GM23248 (cell line): ENCODE data around the gene IQCN. TPM values are rescaled to one million over a fixed set of nuclear protein-coding genes. Genes with fewer than 3 reads are reported as not detected.

ENCODE experiments used
- DNase-seq: peaks from one replicate; pipeline ENCODE4 v3.0.0-alpha.2; 2015
- H2AFZ ChIP-seq: fragments of 200-600 bp; sonication (generic); 2 replicates; pipeline ENCODE4 v1.6.1; 2016; ENCODE audit warnings: antibody characterized with exemption
- H3F3A ChIP-seq: fragments of 200-600 bp; sonication (generic); 2 replicates; pipeline ENCODE4 v1.6.1; 2016; ENCODE audit warnings: mild to moderate bottlenecking, antibody characterized with exemption, mixed run types; ENCODE audit not compliant: insufficient read depth
- H3K27ac ChIP-seq: fragments of 200-600 bp; sonication (generic); 2 replicates; pipeline ENCODE4 v1.5.1; 2016; ENCODE audit warnings: mild to moderate bottlenecking
- H3K27me3 ChIP-seq: fragments of 200-600 bp; sonication (generic); replicated peaks from 2 replicates; pipeline ENCODE4 v1.6.1; 2016; ENCODE audit warnings: mild to moderate bottlenecking; ENCODE audit not compliant: insufficient read depth
- H3K36me3 ChIP-seq: fragments of 200-600 bp; sonication (generic); 2 replicates; pipeline ENCODE4 v1.6.1; 2016; ENCODE audit warnings: low read depth, mild to moderate bottlenecking
- H3K4me1 ChIP-seq: fragments of 200-600 bp; sonication (generic); 2 replicates; pipeline ENCODE4 v1.6.1; 2016; ENCODE audit warnings: mild to moderate bottlenecking; ENCODE audit not compliant: insufficient read depth
- H3K4me2 ChIP-seq: fragments of 200-600 bp; sonication (generic); one replicate; pipeline ENCODE4 v1.6.1; 2016; ENCODE audit warnings: mild to moderate bottlenecking; ENCODE audit not compliant: unreplicated experiment
- H3K4me3 ChIP-seq: fragments of 200-600 bp; sonication (generic); 2 replicates; pipeline ENCODE4 v1.5.1; 2016; ENCODE audit warnings: mild to moderate bottlenecking
- H3K79me2 ChIP-seq: fragments of 200-600 bp; sonication (generic); 2 replicates; pipeline ENCODE4 v1.6.1; 2016; ENCODE audit warnings: mild to moderate bottlenecking; ENCODE audit not compliant: insufficient read depth
- H3K9ac ChIP-seq: fragments of 200-600 bp; sonication (generic); 2 replicates; pipeline ENCODE4 v1.6.1; 2016; ENCODE audit warnings: mild to moderate bottlenecking
- H3K9me2 ChIP-seq: fragments of 200-600 bp; sonication (generic); 2 replicates; pipeline ENCODE4 v1.6.1; 2016; ENCODE audit warnings: mixed run types, mild to moderate bottlenecking, moderate library complexity; ENCODE audit not compliant: insufficient read depth
- H3K9me3 ChIP-seq: fragments of 200-600 bp; sonication (generic); one replicate; pipeline ENCODE4 v1.6.1; 2017; ENCODE audit warnings: low read depth
- H4K20me1 ChIP-seq: fragments of 200-600 bp; sonication (generic); 2 replicates; pipeline ENCODE4 v1.6.0; 2016; ENCODE audit not compliant: insufficient read depth
- EZH2 ChIP-seq: fragments of 200-600 bp; sonication (generic); IDR thresholded peaks from 2 replicates; pipeline ENCODE4 v1.6.1; 2018; ENCODE audit warnings: antibody characterized with exemption, mild to moderate bottlenecking; ENCODE audit not compliant: insufficient read depth, poor library complexity, severe bottlenecking
- EZH2phosphoT487 ChIP-seq: fragments of 200-600 bp; sonication (generic); IDR thresholded peaks from 2 replicates; pipeline ENCODE4 v1.6.1; 2018; ENCODE audit warnings: antibody characterized with exemption, moderate library complexity, mild to moderate bottlenecking, low read depth; ENCODE audit not compliant: insufficient read depth
- WGBS, 2 experiments: methylation state at CpG; one replicate each; pipeline ENCODE4 v1.1.6; 2015 to 2017; ENCODE audit warnings: low lambda C conversion rate in 2 of 2, low coverage in 1 of 2; ENCODE audit errors: missing lambda C conversion rate in 2 of 2; 5-methylcytosine and 5-hydroxymethylcytosine counted together
- in situ Hi-C: fragments of 300-500 bp; cut with MboI; formaldehyde crosslinking; loops from 2 replicates; pipeline ENCODE4 v1.15.0; 2020
- polyA plus RNA-seq: library from polyadenylated mRNA; unstranded; fragments of >200 nt; fragmentation: Nextera tagmentation; extraction: Ambion mirVana; gene quantifications from 2 replicates; pipeline ENCODE4 v1.2.1, GENCODE V29; 2016
- total RNA-seq: library from RNA; depleted of rRNA; stranded (reverse); fragments of >200 nt; shearing (Covaris generic); gene quantifications from 2 replicates; pipeline ENCODE4 v1.2.3, GENCODE V29; 2014

IQCN gene
- total and polyA plus RNA-seq, 2 experiments from 2014 or later, result 0.11 to 0.16 TPM

DNA sequence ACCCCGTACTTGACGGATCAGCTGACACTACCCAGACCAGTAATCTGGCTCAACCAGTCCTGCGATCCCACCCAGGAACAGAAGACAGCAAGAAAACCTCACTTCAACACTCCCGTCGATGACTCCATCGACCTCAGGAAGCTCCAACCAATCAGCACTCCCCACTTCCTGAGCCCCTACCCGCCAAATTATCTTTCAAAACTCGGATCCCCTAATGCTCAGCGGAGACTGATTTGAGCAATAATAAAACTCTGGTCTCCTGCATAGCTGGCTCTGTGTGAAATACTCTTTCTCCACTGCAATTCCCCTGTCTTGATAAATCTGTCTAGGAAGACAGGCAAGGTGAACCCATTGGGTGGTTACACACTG is 47.5 kb upstream of the IQCN start:
- TF ChIP-seq EZH2phosphoT487 (no peak), EZH2 (no peak)
- in situ Hi-C loops, result loop anchor here (5.0 kb wide), 1 partner anchor 44 kb away; no protein-coding TSS in a partner anchor
- Histone ChIP-seq H3K9me3 (no peaks in the 10 kb centered on the region), H3K4me2 (peak overlapping the region; percentile 82), H3K4me1 (peaks cover 20% of the 10 kb centered on the region), H3F3A (peaks cover 18% of the 10 kb centered on the region), H3K9ac (peak overlapping the region; percentile 87), H3K36me3 (no peaks in the 10 kb centered on the region), H2AFZ (peak overlapping the region; percentile 70), H4K20me1 (no peaks in the 10 kb centered on the region), H3K9me2 (no peaks in the 10 kb centered on the region), H3K79me2 (peaks cover 55% of the 10 kb centered on the region), H3K27ac (peak overlapping the region; percentile 72), H3K27me3 (no peaks in the 10 kb centered on the region), H3K4me3 (peak overlapping the region; percentile 81)
- DNase-seq, result peak; percentile 55
- WGBS, 2 experiments, result 10 to 12% methylated on average over 9 of the region's 9 CpGs

DNA sequence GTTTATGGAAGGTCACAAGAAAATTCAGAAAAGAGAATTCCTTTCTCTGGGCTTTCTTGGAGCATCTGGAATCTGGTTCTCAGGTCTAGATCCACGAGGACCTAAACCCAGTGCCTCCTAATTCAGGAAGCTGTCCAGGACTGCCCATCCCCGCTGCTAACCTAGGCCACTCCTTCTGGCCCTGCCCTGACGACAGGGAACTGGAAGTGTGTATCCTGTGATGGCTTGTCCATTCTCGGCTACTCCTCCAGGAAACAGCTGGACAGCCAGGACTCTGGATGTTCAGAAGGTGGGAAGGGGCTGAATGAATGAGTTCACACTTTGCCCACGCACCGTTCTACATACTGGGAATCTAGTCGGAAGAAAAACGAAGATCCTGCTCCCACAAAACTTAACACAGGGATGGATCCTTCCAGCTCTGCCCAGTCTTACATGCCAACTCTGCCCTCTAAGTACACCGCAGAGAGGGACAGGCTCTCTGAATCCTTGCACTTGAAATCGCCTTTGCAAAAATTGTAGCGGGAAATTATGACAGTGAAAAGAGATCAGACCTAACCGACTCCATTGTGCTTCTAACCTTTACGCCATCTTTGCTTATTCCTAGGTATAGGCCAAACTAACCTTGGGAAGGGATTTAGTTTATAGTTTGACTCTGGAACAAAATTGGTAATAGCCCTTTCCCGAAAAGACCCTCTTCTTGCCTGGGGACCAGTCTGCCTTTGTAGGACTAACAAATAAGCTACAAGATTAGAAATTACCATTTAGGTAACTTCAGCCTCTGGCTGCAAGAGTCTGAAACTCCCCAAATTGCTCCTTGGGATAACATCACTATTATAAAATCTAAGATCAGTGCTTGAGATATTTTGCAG is 46.8 kb upstream of the IQCN start:
- Histone ChIP-seq H3F3A (peaks cover 18% of the 10 kb centered on the region), H3K4me3 (peak overlapping the region; percentile 81), H3K4me1 (peaks cover 20% of the 10 kb centered on the region), H3K9me3 (no peaks in the 10 kb centered on the region), H3K27ac (peak overlapping the region; percentile 72), H3K9ac (peak overlapping the region; percentile 87), H3K9me2 (no peaks in the 10 kb centered on the region), H3K79me2 (peaks cover 55% of the 10 kb centered on the region), H3K4me2 (peak overlapping the region; percentile 82), H3K36me3 (no peaks in the 10 kb centered on the region), H4K20me1 (no peaks in the 10 kb centered on the region), H2AFZ (peak overlapping the region; percentile 70), H3K27me3 (no peaks in the 10 kb centered on the region)
- WGBS, 2 experiments, result 67 to 68% methylated on average over 14 of the region's 14 CpGs
- TF ChIP-seq EZH2 (no peak), EZH2phosphoT487 (no peak)
- DNase-seq, result no peak
- in situ Hi-C loops, result loop anchor here (5.0 kb wide), 1 partner anchor 44 kb away; no protein-coding TSS in a partner anchor

DNA sequence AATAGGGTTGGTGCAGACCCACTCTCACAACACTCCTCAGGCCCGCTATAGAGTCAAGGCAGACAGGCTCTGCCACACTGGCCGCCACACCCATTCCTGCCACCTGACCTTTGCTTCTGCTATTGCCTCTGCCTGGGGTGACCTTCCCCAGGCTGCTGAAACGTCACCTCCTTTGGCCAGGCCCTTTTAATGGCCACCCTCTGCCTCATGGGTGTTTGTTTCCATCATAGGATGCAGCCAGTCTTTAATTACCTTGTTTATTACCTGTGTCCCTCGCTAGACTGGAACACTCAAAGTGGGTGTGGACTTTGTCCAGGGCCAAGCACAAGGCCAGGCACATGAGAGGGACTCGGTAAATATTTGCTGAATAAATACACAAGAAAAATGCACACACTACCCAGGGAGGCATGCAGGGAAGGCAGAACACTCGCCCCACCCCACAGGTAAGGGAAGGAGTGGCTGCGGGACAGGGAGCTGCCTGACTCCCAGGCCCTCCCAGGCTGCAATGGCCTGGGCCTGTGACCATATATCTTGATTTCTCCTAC is 45.4 kb upstream of the IQCN start:
- no peaks in the 10 kb centered on the region for H4K20me1 ChIP-seq
- H3K27me3 ChIP-seq, result no peaks in the 10 kb centered on the region
- in situ Hi-C loops, result loop anchor here (5.0 kb wide), 1 partner anchor 42 kb away; no protein-coding TSS in a partner anchor
- no peak overlapping the region for H3K9ac ChIP-seq
- H2AFZ ChIP-seq, result no peak overlapping the region
- no peaks in the 10 kb centered on the region for H3K9me3 ChIP-seq
- peaks cover 18% of the 10 kb centered on the region for H3F3A ChIP-seq
- peaks cover 55% of the 10 kb centered on the region for H3K79me2 ChIP-seq
- no peak for DNase-seq
- no peak overlapping the region for H3K4me2 ChIP-seq
- no peak overlapping the region for H3K4me3 ChIP-seq
- H3K36me3 ChIP-seq, result no peaks in the 10 kb centered on the region
- H3K4me1 ChIP-seq, result peaks cover 20% of the 10 kb centered on the region
- 85 to 89% methylated on average over 7 of the region's 7 CpGs for WGBS, 2 experiments
- TF ChIP-seq EZH2phosphoT487 (no peak), EZH2 (no peak)
- H3K27ac ChIP-seq, result no peak overlapping the region
- H3K9me2 ChIP-seq, result no peaks in the 10 kb centered on the region

DNA sequence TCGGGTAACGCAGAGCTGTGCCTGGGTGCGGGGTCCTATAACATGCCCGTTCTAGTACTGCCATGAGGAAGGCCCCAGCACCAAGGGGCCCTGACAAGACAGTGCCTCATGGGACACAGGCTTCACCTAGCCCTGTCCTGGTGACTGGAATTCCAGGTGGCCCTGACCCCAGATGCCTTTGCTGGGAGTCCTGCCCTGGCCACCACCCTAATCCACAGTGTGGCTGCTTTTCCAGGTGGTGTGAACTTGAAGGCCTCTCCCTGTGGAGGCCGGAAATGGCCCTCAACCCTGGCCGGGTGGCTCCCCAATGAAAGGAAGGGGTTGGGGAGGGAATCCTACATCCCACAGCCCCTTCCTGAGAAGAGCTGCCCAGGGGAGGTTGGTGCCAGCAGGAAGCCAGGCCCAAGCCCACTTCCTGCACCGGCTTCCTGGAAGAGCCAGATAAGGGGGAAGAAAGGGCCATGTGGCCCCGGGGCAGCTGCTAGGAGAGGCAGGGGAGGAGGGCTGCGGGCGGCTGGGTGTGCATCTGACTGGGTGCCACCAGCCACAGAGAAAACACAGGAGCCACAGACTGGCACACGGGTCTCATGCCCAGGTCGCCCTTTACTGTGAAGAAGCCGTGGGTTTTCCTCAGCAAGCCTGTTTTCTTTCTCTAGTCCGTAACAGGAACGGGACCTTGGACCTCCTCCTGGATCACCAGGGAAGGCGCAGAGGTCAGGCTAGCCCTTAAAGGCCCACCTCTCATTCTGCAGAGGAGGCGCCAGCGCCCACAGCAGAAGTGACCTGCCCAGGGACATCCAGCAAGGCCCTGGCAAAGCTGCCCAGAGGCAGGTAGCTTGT is 43.9 kb upstream of the IQCN start:
- no peaks in the 10 kb centered on the region for H3K9me2 ChIP-seq
- H3K27ac ChIP-seq, result no peak overlapping the region
- TF ChIP-seq EZH2phosphoT487 (no peak), EZH2 (no peak)
- H3K36me3 ChIP-seq, result peaks cover 3% of the 10 kb centered on the region; the same call in 1 of the 2 replicates
- H3K9ac ChIP-seq, result no peak overlapping the region
- WGBS, 2 experiments, result 72 to 88% methylated on average over 15 to 18 of the region's 18 CpGs
- in situ Hi-C loops, result no loop called here
- peaks cover 12% of the 10 kb centered on the region for H3K4me1 ChIP-seq
- H2AFZ ChIP-seq, result no peak overlapping the region
- H3K27me3 ChIP-seq, result no peaks in the 10 kb centered on the region
- no peaks in the 10 kb centered on the region for H3K9me3 ChIP-seq
- DNase-seq, result no peak
- no peaks in the 10 kb centered on the region for H4K20me1 ChIP-seq
- H3K4me2 ChIP-seq, result no peak overlapping the region
- 0 out of 2 replicates have a peak, but pooled peaks cover 6% of the 10 kb centered on the region for H3F3A ChIP-seq
- no peak overlapping the region for H3K4me3 ChIP-seq
- peaks cover 60% of the 10 kb centered on the region for H3K79me2 ChIP-seq
